ENCODE data around the gene AGAP1. TPM values are rescaled to one million over a fixed set of nuclear protein-coding genes. Genes with fewer than 3 reads are reported as not detected.

Gene AGAP1
- total RNA-seq, 1 donor from 2014 or later, result 44.0 TPM

- H3K36me3 Mint-ChIP-seq, result peaks cover 15% of the 10 kb centered on the region
- no peak overlapping the region for H3K4me3 Mint-ChIP-seq
- TF ChIP-seq CTCF (IDR thresholded peaks at IDR 0.05; ENCODE audit: unreplicated experiment), result no peak
- no peak overlapping the region for H3K27ac Mint-ChIP-seq
- H3K27me3 Mint-ChIP-seq (ENCODE audit: low read depth), result no peaks in the 10 kb centered on the region
- no peak for DNase-seq (ENCODE audit: low spot score in 2 of 2, unreplicated experiment in 2 of 2)
- H3K4me1 Mint-ChIP-seq, result no peaks in the 10 kb centered on the region
- H3K9me3 Mint-ChIP-seq, result no peaks in the 10 kb centered on the region
These were observed 473.3 kb downstream of the AGAP1 start for GRCh38 chr2:235966932-235967757.

- H3K27me3 Mint-ChIP-seq (ENCODE audit: low read depth), result no peaks in the 10 kb centered on the region
- H3K4me1 Mint-ChIP-seq, result no peaks in the 10 kb centered on the region
- no peak overlapping the region for H3K27ac Mint-ChIP-seq
- no peak for DNase-seq (ENCODE audit: low spot score in 2 of 2, unreplicated experiment in 2 of 2)
- TF ChIP-seq CTCF (IDR thresholded peaks at IDR 0.05; ENCODE audit: unreplicated experiment), result no peak
- H3K36me3 Mint-ChIP-seq, result peaks cover 19% of the 10 kb centered on the region
- no peaks in the 10 kb centered on the region for H3K9me3 Mint-ChIP-seq
- H3K4me3 Mint-ChIP-seq, result no peak overlapping the region
These were observed 474.3 kb downstream of the AGAP1 start for GRCh38 chr2:235968155-235968554.

- no peaks in the 10 kb centered on the region for H3K27me3 Mint-ChIP-seq (ENCODE audit: low read depth)
- DNase-seq (ENCODE audit: low spot score in 2 of 2, unreplicated experiment in 2 of 2), result no peak
- no peak for TF ChIP-seq CTCF (IDR thresholded peaks at IDR 0.05; ENCODE audit: unreplicated experiment)
- no peaks in the 10 kb centered on the region for H3K9me3 Mint-ChIP-seq
- no peaks in the 10 kb centered on the region for H3K4me1 Mint-ChIP-seq
- H3K36me3 Mint-ChIP-seq, result peaks cover 19% of the 10 kb centered on the region
- H3K27ac Mint-ChIP-seq, result no peak overlapping the region
- no peak overlapping the region for H3K4me3 Mint-ChIP-seq
These were observed 474.9 kb downstream of the AGAP1 start for GRCh38 chr2:235968616-235969324.

GRCh38 chr2:235970204-235971040 lies 476.6 kb downstream of the AGAP1 start:
- Mint-ChIP-seq H3K27me3 (ENCODE audit: low read depth) (no peaks in the 10 kb centered on the region), H3K4me1 (no peaks in the 10 kb centered on the region), H3K27ac (no peak overlapping the region), H3K36me3 (peaks cover 19% of the 10 kb centered on the region), H3K9me3 (no peaks in the 10 kb centered on the region), H3K4me3 (no peak overlapping the region)
- TF ChIP-seq CTCF (IDR thresholded peaks at IDR 0.05; ENCODE audit: unreplicated experiment), result no peak
- no peak for DNase-seq (ENCODE audit: low spot score in 2 of 2, unreplicated experiment in 2 of 2)

- TF ChIP-seq CTCF (IDR thresholded peaks at IDR 0.05; ENCODE audit: unreplicated experiment), result no peak
- H3K27ac Mint-ChIP-seq, result no peak overlapping the region
- peaks cover 15% of the 10 kb centered on the region for H3K36me3 Mint-ChIP-seq
- H3K4me3 Mint-ChIP-seq, result no peak overlapping the region
- H3K9me3 Mint-ChIP-seq, result no peaks in the 10 kb centered on the region
- peaks cover 13% of the 10 kb centered on the region for H3K4me1 Mint-ChIP-seq
- DNase-seq (ENCODE audit: low spot score in 2 of 2, unreplicated experiment in 2 of 2), result no peak
- H3K27me3 Mint-ChIP-seq (ENCODE audit: low read depth), result no peaks in the 10 kb centered on the region
These were observed 482.7 kb downstream of the AGAP1 start for GRCh38 chr2:235976516-235976915.

Measured in mesothelial cell of epicardium (in vitro differentiated cells).